PC-9 (cell line): ENCODE measurements around the gene SORCS2.

Experiments
- EZH2 ChIP-seq: fragments of 200-600 bp; sonication (generic); IDR thresholded peaks from 2 replicates; pipeline ENCODE4 v1.8.0; 2017; ENCODE audit warnings: antibody characterized with exemption, low read depth
- TF ChIP-seq, protein P1 (sequence below): fragments of 200-600 bp; sonication (generic); conservative IDR thresholded peaks from 2 replicates; pipeline ENCODE4 v1.6.1; 2017; ENCODE audit warnings: mixed run types, antibody characterized with exemption, mild to moderate bottlenecking, moderate library complexity

DNA sequence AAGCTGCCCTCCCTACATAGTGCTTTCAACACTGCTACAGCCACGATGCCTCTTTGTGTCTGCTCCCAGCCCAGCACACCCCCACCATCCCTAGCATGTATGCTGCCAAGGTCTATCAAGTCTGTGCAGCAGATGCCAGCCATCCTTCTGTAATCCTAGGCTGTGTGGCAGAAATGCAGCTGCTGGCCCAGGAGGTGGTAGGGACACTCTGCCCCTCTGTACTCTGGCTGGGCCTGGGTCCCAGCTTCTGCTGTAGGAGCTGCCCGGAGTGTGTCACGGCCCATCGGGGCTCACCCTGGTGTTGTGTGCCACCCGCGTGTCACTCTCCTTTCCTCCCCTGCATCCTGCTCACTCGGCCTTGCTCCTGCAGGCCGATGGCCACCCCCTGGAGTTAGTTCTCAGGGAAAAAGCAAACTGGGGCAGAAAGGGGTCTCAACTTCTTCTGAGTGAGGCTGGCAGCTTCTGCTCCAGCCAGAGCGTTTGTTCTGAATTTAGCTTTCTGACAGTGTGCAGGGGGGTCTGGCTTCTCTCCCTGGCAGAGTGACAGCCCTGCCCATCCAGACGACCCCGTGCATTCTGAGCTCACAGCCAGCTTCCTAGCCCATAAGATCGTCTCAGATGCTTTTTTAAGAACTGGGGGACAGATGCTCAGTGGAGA, 219.7 kb downstream of the SORCS2 start:
- TF ChIP-seq, protein P1, sequence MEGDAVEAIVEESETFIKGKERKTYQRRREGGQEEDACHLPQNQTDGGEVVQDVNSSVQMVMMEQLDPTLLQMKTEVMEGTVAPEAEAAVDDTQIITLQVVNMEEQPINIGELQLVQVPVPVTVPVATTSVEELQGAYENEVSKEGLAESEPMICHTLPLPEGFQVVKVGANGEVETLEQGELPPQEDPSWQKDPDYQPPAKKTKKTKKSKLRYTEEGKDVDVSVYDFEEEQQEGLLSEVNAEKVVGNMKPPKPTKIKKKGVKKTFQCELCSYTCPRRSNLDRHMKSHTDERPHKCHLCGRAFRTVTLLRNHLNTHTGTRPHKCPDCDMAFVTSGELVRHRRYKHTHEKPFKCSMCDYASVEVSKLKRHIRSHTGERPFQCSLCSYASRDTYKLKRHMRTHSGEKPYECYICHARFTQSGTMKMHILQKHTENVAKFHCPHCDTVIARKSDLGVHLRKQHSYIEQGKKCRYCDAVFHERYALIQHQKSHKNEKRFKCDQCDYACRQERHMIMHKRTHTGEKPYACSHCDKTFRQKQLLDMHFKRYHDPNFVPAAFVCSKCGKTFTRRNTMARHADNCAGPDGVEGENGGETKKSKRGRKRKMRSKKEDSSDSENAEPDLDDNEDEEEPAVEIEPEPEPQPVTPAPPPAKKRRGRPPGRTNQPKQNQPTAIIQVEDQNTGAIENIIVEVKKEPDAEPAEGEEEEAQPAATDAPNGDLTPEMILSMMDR: no peak
- no peak for TF ChIP-seq EZH2
